HG03280 (cell line): ENCODE results near the gene PRDM16.

Source experiments
- ATAC-seq: cut with Tn5 transposase; IDR thresholded peaks from one replicate; pipeline ENCODE4 v1.9.1; 2021; ENCODE audit warnings: mild to moderate bottlenecking, moderate library complexity; ENCODE audit not compliant: unreplicated experiment

The PRDM16 gene

GRCh38 chr1:3475839-3476573 lies 407.0 kb downstream of the PRDM16 start:
- ATAC-seq, result no peak

DNA sequence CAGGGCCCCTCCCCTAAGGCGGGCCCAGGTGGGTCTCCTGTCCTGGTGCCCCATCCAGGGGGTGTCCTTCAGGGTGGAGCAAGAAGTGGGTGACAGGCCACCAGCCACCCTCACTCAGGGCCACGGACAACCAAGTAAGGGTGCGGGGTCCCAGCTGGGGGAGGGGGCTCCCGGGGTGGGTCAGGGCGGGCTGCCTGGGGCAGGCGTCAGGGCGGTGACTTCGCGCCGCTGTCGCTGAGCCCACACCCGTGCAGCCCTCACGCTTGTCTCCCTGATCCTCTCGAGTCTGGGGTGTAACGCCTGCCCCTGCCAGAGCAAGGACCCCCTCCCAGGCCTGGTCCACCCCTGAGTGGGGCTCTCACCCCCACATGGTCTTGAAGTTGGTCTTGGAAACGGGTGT lies 407.7 kb downstream of the PRDM16 start:
- no peak for ATAC-seq

GRCh38 chr1:3477241-3477995 lies 408.4 kb downstream of the PRDM16 start:
- ATAC-seq, result no peak

- no peak for ATAC-seq
These were observed 409.2 kb downstream of the PRDM16 start for GRCh38 chr1:3478187-3478586.

DNA sequence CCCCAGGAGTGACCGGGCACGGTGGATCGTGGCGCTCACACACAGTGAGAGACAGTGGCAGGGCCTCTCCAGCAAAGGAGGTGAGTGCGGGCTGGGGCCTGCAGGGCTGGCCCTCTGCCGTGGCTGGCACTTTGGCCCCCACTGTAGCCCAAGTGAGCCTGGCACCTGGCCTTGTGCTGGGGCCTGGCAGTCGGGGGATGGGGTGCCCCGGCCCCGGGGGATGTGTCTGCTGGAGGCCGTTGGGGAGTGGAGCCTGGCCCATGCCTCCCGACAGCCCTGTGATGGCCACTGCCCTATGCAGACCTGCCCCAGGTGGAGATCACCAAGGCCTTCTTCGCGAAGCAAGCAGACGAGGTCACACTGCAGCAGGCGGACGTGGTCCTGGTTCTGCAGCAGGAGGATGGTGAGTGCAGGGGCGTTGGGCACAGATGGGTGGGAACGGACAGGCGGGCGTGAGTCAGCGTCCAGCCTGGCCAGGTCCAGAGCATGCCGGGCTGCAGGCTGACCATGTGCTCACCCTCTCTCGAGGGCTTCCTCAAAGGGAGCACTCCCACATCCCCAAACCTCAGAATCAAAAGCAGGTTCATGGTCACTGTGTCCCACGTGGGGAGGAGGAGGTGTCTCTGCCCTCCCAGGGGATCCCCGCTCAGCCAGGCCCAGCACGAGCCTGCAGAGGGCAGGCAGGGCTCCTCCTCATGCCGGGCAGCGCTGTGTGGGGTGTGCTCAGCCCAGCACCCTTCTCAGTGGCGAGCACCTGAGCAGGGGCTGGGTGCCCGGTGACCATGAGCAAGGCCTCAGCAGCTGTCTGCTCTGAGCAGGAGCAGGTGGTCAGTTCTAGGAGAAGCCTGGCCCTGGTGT lies 410.7 kb downstream of the PRDM16 start:
- no peak for ATAC-seq

GRCh38 chr1:3480369-3480719 lies 411.3 kb downstream of the PRDM16 start:
- ATAC-seq, result no peak

GRCh38 chr1:3481046-3481445 lies 412.0 kb downstream of the PRDM16 start:
- no peak for ATAC-seq

DNA sequence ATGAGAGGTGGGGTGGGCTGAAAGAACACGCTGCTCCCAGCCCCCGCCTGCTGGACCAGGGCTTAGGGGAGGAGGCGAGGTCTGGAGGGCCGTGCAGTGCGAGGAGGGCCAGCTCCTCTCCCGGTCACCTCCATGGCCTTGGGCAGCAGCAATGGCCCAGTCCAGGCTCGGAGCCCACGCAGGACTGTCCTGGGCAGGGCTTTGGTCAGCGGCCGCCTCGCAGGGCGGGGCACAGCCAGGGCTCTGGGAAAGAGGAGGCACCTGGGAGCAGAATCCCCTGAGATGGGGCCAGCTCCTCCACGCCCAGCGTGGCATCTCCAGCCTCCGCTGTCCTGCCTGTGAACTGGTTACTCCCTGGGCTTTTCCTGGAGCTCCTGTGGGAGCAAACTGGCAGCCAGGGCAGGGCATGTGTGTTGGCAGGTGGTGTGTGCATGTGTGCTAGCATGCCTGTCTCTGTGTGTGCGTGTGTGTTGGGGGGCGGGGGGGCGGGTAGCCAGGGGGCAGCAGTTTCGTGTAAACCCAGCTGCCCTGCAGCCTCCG lies 412.9 kb downstream of the PRDM16 start:
- ATAC-seq, result no peak

- no peak for ATAC-seq
These were observed 413.4 kb downstream of the PRDM16 start for GRCh38 chr1:3482378-3482849.

DNA sequence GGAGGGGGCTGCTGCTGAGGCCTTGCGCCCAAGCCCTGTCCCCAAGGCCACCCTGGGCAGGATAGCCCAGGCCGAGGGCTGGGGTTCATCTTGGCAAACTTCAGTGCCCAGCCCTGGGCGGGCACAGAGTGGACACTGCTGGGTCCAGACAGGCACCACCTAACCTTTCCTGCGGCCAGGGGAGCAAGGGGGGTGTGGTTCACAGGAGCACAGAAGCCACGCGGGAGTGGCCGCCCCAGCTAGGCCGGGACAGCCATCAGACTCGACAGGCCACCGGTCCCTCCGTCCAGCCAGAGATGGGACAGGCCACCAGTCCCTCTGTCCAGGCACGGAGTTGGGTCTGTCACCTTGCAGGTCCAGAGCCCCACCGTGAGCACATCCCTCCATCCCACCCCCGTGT lies 414.4 kb downstream of the PRDM16 start:
- ATAC-seq, result no peak

- ATAC-seq, result no peak
These were observed 414.9 kb downstream of the PRDM16 start for GRCh38 chr1:3483801-3484444.

DNA sequence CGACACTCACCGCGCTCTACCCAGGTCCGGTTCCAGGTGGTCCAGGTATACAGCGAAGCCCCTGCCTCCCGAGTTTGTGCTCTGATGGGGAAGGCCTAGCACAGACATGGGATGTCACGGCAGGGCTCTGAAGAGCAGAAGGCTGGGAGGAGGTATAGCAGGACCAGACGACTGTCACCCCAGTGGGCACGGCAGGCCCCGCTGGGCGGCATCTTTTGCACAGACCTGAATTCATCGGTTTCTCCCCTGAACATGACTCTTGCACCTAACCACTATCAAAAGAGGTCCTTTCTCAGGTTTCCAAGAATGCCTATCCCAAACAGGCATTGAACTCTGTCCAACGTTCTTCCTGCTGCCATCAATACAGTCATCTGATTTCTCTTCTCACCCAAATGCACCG lies 416.0 kb downstream of the PRDM16 start:
- ATAC-seq, result no peak
